AML-193 (cell line): ENCODE results near the gene KCNE4.

Experiments used
- DNase-seq, 2 experiments: peaks; one replicate each; lab custom pipeline; 2025; lab: John Stamatoyannopoulos, UW

Gene KCNE4

DNA sequence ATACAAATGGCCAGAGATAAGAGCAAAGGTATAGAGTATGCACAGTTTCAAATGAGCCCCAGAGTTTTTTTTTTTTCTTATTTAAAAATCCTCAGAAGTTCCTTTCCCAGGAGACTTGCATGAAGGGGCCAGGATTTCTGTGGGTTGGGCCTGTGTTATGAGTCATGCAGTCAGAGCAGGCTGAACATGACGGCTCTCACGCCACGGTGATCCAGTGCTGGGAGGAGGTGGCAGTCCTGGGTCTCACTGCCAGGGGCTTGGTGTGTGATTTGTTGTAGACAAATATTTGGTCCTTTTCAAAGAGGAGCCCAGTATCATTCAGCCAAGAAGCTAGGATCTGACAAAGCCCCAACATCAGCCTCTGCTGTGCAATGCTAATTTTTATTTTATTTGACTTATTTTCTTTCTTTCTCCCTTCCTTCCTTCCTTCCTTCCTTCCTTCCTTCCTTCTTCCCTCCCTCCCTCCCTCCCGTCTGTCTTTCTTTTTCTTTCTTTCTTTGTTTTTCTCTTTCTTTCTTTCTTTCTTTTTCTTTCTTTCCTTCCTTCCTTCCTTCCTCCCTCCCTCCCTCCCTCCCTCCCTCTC, 10.4 kb upstream of the KCNE4 start:
- DNase-seq: no peak

- no peak for DNase-seq
Measured at GRCh38 chr2:223042284-223042683, 9.7 kb upstream of the KCNE4 start.

DNA sequence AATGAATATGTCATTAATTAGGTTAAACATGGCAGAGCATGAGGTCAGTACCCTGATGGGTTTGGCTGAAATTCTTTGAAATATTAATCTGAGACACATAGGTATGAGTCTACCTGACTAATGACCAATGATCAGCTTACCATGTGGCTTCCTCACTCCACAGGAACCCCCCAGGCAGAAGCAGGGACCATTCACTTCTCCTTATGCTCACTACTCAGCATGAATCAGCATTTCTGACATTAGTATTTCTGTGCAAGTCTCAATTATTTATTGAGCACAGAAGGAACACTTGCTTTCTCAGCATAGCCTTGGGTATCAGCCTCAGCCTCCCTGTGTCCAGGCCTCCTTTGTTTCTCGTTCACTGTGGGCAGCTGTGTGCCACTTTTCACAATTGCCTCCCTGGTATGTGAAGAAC, 9.3 kb upstream of the KCNE4 start:
- peak; percentile 39 to 47 for DNase-seq

DNA sequence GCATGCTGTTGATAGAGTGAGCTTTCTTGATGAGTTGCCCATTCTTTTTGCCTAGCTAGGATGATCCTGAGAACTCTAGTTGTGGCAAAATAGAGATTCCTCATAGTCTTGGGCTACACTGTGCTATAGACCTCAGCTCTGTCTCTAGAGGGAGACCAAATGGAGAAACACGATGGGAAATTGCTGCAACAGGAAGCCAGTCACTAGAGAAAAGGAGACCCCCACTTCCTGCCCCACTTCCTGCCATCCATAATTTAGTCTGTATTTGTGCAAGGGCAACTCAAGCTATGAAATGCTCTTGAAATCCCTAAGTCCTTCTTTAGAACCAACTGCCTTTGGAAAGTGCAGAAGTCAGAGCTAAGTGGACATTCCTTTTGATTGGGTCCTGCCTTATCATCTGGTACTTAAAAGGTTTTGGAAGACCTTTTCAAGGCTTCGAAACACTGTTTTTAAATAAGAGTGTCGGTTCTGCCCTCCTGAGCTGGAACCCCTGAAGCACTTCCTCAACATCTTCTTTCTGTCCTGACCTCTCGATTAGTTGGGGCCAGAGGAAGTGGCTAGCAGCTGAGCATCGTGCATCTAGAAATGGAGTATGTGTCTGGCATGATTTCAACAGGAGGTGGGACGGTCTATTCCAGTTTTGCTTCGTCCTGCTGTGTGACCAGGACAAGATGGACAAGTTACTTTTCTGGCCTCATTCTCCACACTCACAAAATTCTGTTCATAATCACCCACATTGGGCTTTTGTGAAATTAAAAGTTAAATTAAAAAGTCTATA, 8.6 kb upstream of the KCNE4 start:
- peak; percentile 70 to 80 for DNase-seq

DNA sequence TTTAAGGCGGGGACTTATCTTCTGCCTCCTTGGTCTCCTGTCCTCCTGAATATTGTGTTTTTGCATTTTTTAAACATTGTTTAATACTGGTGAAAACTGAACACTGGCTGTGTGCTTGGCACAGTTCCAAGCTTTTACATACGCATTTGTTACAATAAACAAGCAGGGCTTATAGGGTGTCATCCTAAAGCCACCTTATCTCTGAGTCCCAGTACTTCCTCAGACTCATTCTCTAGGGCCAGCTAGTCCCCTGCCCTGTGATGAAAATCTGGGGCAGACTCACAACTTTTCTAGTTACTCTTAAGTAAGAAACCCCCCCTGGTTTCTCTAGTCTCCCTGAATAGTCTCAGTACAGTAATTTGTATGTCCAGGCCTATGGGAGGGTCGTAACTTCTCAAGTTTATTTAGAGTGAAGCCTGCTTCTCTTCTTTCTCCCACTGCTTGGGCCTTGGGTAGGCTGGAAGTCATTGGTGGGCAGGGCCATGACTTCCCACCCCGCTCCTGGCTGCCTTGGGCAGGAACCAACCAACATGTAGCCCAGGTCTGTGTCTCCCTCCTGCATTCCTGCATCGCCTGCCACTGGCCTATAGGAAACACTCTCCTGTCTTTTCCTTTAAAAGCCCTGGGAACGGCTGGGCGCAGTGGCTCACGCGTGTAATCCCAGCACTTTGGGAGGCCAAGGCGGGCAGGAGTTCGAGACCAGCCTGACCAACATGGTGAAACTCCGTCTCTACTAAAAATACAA, 7.7 kb upstream of the KCNE4 start:
- no peak for DNase-seq

DNA sequence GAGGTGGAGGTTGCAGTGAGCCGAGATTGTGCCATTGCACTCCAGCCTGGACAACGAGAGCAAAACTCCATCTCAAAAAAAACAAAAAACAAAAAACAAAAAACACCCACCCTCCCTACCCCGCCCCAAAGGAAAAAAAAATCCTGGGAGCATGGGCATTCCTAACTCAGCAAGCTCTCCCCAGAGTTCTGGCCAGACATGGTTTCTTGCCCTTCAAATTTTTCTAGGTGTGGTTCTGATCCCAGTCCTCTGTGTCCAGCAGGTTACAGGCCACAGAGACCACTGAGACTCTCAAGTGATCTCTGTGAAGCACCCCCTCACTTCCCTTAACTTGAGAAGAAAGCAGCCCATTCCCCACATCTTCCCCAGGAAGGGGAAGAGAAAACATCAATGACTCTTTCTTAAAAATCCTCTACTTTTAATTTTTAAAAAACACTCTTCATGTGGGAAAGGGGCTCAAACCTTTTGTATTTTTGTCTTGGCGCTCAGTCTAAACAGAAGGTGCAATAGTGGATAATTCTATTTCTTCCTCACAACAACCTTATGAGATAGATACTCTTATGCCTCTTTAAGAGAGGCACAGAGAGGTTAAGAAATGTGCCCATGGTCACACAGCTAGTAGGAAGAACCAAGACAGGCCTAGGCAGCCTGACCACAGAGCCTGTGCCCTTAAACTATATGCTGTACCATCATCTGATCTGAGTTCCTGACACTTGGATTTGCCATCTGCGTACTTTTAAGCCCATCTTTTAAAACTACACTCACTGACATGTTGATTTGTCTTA, 6.9 kb upstream of the KCNE4 start:
- DNase-seq: no peak

- DNase-seq: peak; percentile 8 to 34
Measured at GRCh38 chr2:223046470-223047040, 5.4 kb upstream of the KCNE4 start.

DNA sequence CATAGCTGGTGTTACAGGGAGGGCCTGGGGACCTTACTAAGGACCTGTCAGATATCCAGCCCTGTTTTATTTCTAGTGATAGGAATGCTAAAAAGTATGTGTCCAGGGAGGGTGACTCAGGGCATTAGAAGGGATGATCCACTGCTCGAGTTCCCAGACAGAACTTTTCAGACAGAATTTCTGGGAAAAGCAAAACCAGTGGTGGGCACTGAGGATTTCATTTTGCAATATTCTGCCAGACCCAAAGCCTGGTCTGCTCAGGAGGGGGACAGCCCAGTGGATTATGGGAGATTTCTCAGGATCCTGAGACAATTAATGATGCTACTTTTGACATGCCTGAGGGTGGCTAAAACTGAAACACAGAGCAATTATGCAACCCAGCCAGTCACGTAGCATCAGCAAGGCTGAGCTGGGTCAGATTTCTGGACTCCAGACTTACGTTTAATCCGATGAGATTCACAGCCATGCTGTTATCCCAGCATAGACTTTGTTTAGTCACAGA, 4.7 kb upstream of the KCNE4 start:
- DNase-seq: no peak

GRCh38 chr2:223048519-223048918, 3.5 kb upstream of the KCNE4 start:
- DNase-seq: no peak

- no peak for DNase-seq
Measured at GRCh38 chr2:223049356-223049755, 2.6 kb upstream of the KCNE4 start.

- no peak for DNase-seq
Measured at GRCh38 chr2:223050188-223050587, 1.8 kb upstream of the KCNE4 start.

GRCh38 chr2:223050900-223051504, 988 bp upstream of the KCNE4 start:
- DNase-seq: no peak

DNA sequence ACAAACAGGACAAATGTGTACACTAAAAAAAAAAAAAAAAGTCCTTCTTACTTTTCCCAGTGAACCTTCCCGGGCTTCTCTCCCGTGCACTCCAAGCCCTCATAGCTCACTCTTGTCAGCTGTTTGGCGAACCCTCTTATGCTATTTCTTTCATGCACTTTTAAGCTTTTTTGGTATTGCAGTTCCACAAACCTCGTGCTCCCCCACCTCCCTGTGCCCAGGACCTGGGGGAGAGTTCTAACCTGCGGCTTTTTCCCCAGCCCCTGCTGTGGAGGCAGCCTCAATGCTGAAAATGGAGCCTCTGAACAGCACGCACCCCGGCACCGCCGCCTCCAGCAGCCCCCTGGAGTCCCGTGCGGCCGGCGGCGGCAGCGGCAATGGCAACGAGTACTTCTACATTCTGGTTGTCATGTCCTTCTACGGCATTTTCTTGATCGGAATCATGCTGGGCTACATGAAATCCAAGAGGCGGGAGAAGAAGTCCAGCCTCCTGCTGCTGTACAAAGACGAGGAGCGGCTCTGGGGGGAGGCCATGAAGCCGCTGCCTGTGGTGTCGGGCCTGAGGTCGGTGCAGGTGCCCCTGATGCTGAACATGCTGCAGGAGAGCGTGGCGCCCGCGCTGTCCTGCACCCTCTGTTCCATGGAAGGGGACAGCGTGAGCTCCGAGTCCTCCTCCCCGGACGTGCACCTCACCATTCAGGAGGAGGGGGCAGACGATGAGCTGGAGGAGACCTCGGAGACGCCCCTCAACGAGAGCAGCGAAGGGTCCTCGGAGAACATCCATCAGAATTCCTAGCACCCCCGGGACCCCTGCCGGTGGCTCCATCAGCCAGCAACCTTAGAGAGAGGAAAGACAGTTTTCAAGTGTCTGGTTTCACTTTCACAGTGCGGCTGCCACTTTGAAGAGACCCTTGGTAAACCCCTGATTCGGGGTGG, 826 bp downstream of the KCNE4 start:
- DNase-seq: no peak

DNA sequence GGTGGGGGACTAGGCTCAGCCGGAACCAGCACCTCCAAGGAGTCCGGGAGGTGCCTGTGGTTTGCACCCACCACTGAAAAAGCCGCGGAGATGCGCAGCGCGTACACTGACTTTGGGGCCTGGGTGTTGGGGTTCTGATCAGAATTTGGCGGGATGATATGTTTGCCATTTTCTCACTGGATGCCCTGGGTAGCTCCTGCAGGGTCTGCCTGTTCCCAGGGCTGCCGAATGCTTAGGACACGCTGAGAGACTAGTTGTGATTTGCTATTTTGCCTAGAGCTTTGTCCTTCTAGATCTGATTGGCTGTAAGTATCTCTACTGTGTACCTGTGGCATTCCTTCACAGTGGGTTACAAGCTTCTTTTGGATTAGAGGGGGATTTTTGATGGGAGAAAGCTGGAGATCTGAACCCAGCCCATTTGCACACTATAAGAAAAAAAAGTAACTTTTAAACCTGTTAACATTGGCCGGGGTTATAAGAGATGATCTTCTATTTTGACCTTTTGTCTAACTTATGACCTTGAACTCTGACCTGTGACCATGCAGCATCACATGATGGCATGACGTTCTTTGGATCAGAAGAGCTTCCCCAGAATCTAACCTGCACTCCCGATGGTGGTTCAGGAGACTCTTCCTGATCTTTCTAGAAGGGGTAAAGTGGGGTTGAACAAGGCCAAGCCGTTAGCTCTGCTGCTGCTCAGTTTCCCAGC, 1.6 kb downstream of the KCNE4 start:
- no peak for DNase-seq

- DNase-seq: no peak
Measured at GRCh38 chr2:223054193-223054781, 2.3 kb downstream of the KCNE4 start.

- no peak for DNase-seq
Measured at GRCh38 chr2:223055140-223055539, 3.1 kb downstream of the KCNE4 start.

GRCh38 chr2:223055836-223056235, 3.8 kb downstream of the KCNE4 start:
- no peak for DNase-seq

GRCh38 chr2:223056701-223057418, 4.9 kb downstream of the KCNE4 start:
- DNase-seq: no peak
